Activated naive CD4-positive, alpha-beta T cell treated with anti-CD3 and anti-CD28 coated beads, Interleukin-2, amount 50 U/mL, for 16 hours (primary cell): ENCODE results near the gene KCNRG.
A peak's percentile ranks its signal among the peaks of the same experiment; 100 is the strongest.
"Not testable (repeated sequence)": the region's sequence is repeated elsewhere in the genome, so short reads cannot be mapped to it uniquely, and the experiment has no call there.

Experiments used
- DNase-seq: peaks from one replicate; pipeline ENCODE4 v3.0.0-alpha.2; 2020

KCNRG gene

GRCh38 chr13:50015258-50015657 lies at the start of gene KCNRG:
Gene KCNRG, plus strand, starts transcription at chr13:50015444. Its CDS starts 50 bp downstream, at chr13:50015494.
- no peak for DNase-seq

GRCh38 chr13:49967456-49967855 lies 47.8 kb upstream of the KCNRG start:
- no peak for DNase-seq

- no peak for DNase-seq
Measured at GRCh38 chr13:49972709-49973108, 42.5 kb upstream of the KCNRG start.

GRCh38 chr13:49975826-49976225 lies 39.4 kb upstream of the KCNRG start:
- DNase-seq, result no peak

GRCh38 chr13:49976314-49977258 lies 38.7 kb upstream of the KCNRG start:
- peak; percentile 73 for DNase-seq

GRCh38 chr13:49977992-49978391 lies 37.3 kb upstream of the KCNRG start:
- DNase-seq, result no peak

- DNase-seq, result no peak
Measured at GRCh38 chr13:49980266-49980665, 35.0 kb upstream of the KCNRG start.

GRCh38 chr13:49985129-49985528 lies 30.1 kb upstream of the KCNRG start:
- DNase-seq, result no peak

GRCh38 chr13:49986471-49986870 lies 28.8 kb upstream of the KCNRG start:
- no peak for DNase-seq

- not testable (repeated sequence) for DNase-seq
Measured at GRCh38 chr13:49990612-49991011, 24.6 kb upstream of the KCNRG start.

- no peak for DNase-seq
Measured at GRCh38 chr13:49993111-49993510, 22.1 kb upstream of the KCNRG start.

- no peak for DNase-seq
Measured at GRCh38 chr13:49993666-49994065, 21.6 kb upstream of the KCNRG start.

GRCh38 chr13:49995625-49996101 lies 19.6 kb upstream of the KCNRG start:
- DNase-seq, result no peak

- peak; percentile 91 for DNase-seq
Measured at GRCh38 chr13:49996161-49996915, 18.9 kb upstream of the KCNRG start.

- DNase-seq, result peak; percentile 85
Measured at GRCh38 chr13:49996951-49997895, 18.0 kb upstream of the KCNRG start, which contains the start of gene TRIM13. Gene TRIM13, plus strand, starts transcription at chr13:49997042. Its CDS starts 14,899 bp downstream, at chr13:50011941.

- no peak for DNase-seq
Measured at GRCh38 chr13:49997955-49998354, 17.3 kb upstream of the KCNRG start.

GRCh38 chr13:49998714-49999624 lies 16.3 kb upstream of the KCNRG start:
- no peak for DNase-seq

GRCh38 chr13:50001287-50001686 lies 14.0 kb upstream of the KCNRG start:
- DNase-seq, result no peak

- no peak for DNase-seq
Measured at GRCh38 chr13:50006426-50007135, 8.7 kb upstream of the KCNRG start.

- no peak for DNase-seq
Measured at GRCh38 chr13:50011461-50011860, 3.8 kb upstream of the KCNRG start.
